HCT116 (cell line): ENCODE data around the gene OSER1. TPM values are rescaled to one million over a fixed set of nuclear protein-coding genes. Genes with fewer than 3 reads are reported as not detected.

Experiments
- ATAC-seq: fragments of 200-7000 bp; cut with Tn5 transposase; 2 replicates; pipeline ENCODE4 v1.9.1; 2020; ENCODE audit warnings: mild to moderate bottlenecking, moderate library complexity
- BruUV-seq: library from RNA; stranded (reverse); fragments of 400-500 nt; replicated peaks from 2 replicates; lab custom pipeline; 2021; lab: Mats Ljungman, UMichigan
- CTCF ChIA-PET: fragments of 300-600 bp; sonication (Branson Sonifier 250); formaldehyde crosslinking; loops from one replicate; lab custom pipeline; 2021; ENCODE audit warnings: antibody characterized with exemption; lab: Charles Lee
- POLR2A ChIA-PET: fragments of 300-600, 350-600 bp; sonication (Branson Sonifier 250); formaldehyde crosslinking; loops from one replicate; lab custom pipeline; 2021; ENCODE audit warnings: antibody characterized with exemption; lab: Charles Lee
- RAD21 ChIA-PET, 2 experiments: fragments of 300-600 bp; sonication (Branson Sonifier 250); formaldehyde crosslinking; loops; one replicate each; lab custom pipeline; 2023; ENCODE audit warnings: low total read pairs in 2 of 2; ENCODE audit not compliant: uncharacterized antibody in 2 of 2, unreplicated experiment in 2 of 2, low non-redundant PET in 1 of 2; lab: Charles Lee
- DNase-seq: peaks from one replicate; pipeline ENCODE4 v3.0.0-alpha.2; 2010; ENCODE audit warnings: low read depth, low spot score
- H2AFZ ChIP-seq: fragments of 200-600 bp; shearing (Covaris generic), sonication (generic); 2 replicates; pipeline ENCODE4 v1.6.1; 2017; ENCODE audit warnings: low read depth, mixed run types, mixed read lengths, antibody characterized with exemption, low read length; ENCODE audit not compliant: poor library complexity, severe bottlenecking
- H3K27ac ChIP-seq: 2 replicates; pipeline ENCODE4 v1.5.1; 2012; ENCODE audit warnings: low read depth, low read length
- H3K27me3 ChIP-seq: fragments of 200-600 bp; sonication (generic); 2 replicates; pipeline ENCODE4 v1.6.1; 2016; ENCODE audit warnings: mixed run types, low read length, mixed read lengths; ENCODE audit not compliant: insufficient read depth
- H3K36me3 ChIP-seq, 2 experiments: fragments of 200-500 bp in 1 of 2; fragments of 200-600 bp in 1 of 2; sonication (Bioruptor generic) in 1 of 2; sonication (generic) in 1 of 2; 2 replicates each; pipeline versions ENCODE4 v1.5.1 to v1.6.1; 2014 to 2016; ENCODE audit warnings: low read length in 2 of 2, inconsistent platforms in 1 of 2, mixed read lengths in 1 of 2, mixed run types in 1 of 2; ENCODE audit not compliant: insufficient read depth in 2 of 2, control insufficient read depth in 1 of 2
- H3K4me1 ChIP-seq, 2 experiments: fragments of 200-600 bp in 1 of 2; sonication (generic) in 1 of 2; 2 replicates each; pipeline versions ENCODE4 v1.5.1 to v1.6.1; 2012 to 2017; ENCODE audit warnings: low read length in 2 of 2, inconsistent platforms in 1 of 2, mild to moderate bottlenecking in 1 of 2, mixed read lengths in 1 of 2, mixed run types in 1 of 2, moderate library complexity in 1 of 2; ENCODE audit not compliant: insufficient read depth in 2 of 2, control insufficient read depth in 1 of 2
- H3K4me2 ChIP-seq: fragments of 200-600 bp; sonication (generic); 2 replicates; pipeline ENCODE4 v1.6.1; 2017; ENCODE audit warnings: mixed run types, low read length, mixed read lengths
- H3K4me3 ChIP-seq, 2 experiments: fragments of 200-600 bp in 1 of 2; sonication (generic) in 1 of 2; replicated peaks in 1 of 2; 2 replicates each; pipeline ENCODE4 v1.5.1; 2011 to 2016; ENCODE audit warnings: low read length in 2 of 2, control low read depth in 1 of 2, low read depth in 1 of 2, mild to moderate bottlenecking in 1 of 2, mixed read lengths in 1 of 2, mixed run types in 1 of 2
- H3K79me2 ChIP-seq: fragments of 200-600 bp; sonication (generic); 2 replicates; pipeline ENCODE4 v1.6.1; 2017; ENCODE audit warnings: mild to moderate bottlenecking, mixed run types, low read length, moderate library complexity, mixed read lengths; ENCODE audit not compliant: insufficient read depth
- H3K9ac ChIP-seq: fragments of 200-600 bp; sonication (generic); 2 replicates; pipeline ENCODE4 v1.6.1; 2016; ENCODE audit warnings: low read length, mixed read lengths
- H3K9me2 ChIP-seq: fragments of 200-600 bp; sonication (generic), shearing (Covaris generic); 2 replicates; pipeline ENCODE4 v1.6.1; 2017; ENCODE audit warnings: mixed run types, mild to moderate bottlenecking, moderate library complexity; ENCODE audit not compliant: insufficient read depth
- H3K9me3 ChIP-seq, 2 experiments: fragments of 200-500 bp in 1 of 2; fragments of 200-600 bp in 1 of 2; sonication (Bioruptor generic) in 1 of 2; sonication (generic) in 1 of 2; 2 replicates each; pipeline ENCODE4 v1.6.1; 2014 to 2017; ENCODE audit warnings: low read length in 2 of 2, mixed read lengths in 2 of 2, inconsistent platforms in 1 of 2, low read depth in 1 of 2, mild to moderate bottlenecking in 1 of 2, mixed run types in 1 of 2, moderate library complexity in 1 of 2; ENCODE audit not compliant: control insufficient read depth in 1 of 2, insufficient read depth in 1 of 2
- H4K20me1 ChIP-seq: fragments of 200-600 bp; sonication (generic), shearing (Covaris generic); 2 replicates; pipeline ENCODE4 v1.6.1; 2017; ENCODE audit warnings: mixed run types, mild to moderate bottlenecking, moderate library complexity; ENCODE audit not compliant: insufficient read depth
- CTCF ChIP-seq, 3 experiments: fragments of 200-600 bp in 1 of 3; sonication (generic) in 1 of 3; IDR thresholded peaks in 2 of 3; conservative IDR thresholded peaks in 1 of 3; 2 replicates each; pipeline ENCODE4 v1.5.1; 2012 to 2017; ENCODE audit warnings: low read depth in 2 of 3, low read length in 2 of 3, antibody characterized with exemption in 1 of 3, borderline replicate concordance in 1 of 3, control low read depth in 1 of 3, mild to moderate bottlenecking in 1 of 3, mixed read lengths in 1 of 3, mixed run types in 1 of 3, moderate library complexity in 1 of 3; ENCODE audit not compliant: insufficient read depth in 1 of 3
- EZH2 ChIP-seq: fragments of 200-600 bp; sonication (generic); IDR thresholded peaks from 2 replicates; pipeline ENCODE4 v1.6.1; 2017; ENCODE audit warnings: antibody characterized with exemption, mixed run types
- EZH2phosphoT487 ChIP-seq: fragments of 200-600 bp; IDR thresholded peaks from 2 replicates; pipeline ENCODE4 v1.6.1; 2018; ENCODE audit warnings: antibody characterized with exemption, borderline replicate concordance
- FOSL1 ChIP-seq: IDR thresholded peaks from 2 replicates; pipeline ENCODE4 v1.6.1; 2012; ENCODE audit warnings: low read depth
- JUND ChIP-seq: IDR thresholded peaks from 2 replicates; pipeline ENCODE4 v1.6.1; 2012
- POLR2AphosphoS5 ChIP-seq: IDR thresholded peaks from 2 replicates; pipeline ENCODE4 v1.6.1; 2011; ENCODE audit warnings: mild to moderate bottlenecking, low read depth, low read length, moderate library complexity
- REST ChIP-seq: IDR thresholded peaks from 2 replicates; pipeline ENCODE4 v1.6.1; 2012; ENCODE audit warnings: low read depth
- SP1 ChIP-seq: IDR thresholded peaks from 2 replicates; pipeline ENCODE4 v1.6.1; 2012; ENCODE audit warnings: low read depth
- TCF7L2 ChIP-seq: IDR thresholded peaks from 2 replicates; pipeline ENCODE4 v1.7.0; 2011; ENCODE audit warnings: borderline replicate concordance, inconsistent platforms; ENCODE audit not compliant: insufficient read depth, insufficient read length; ENCODE audit errors: extremely low read depth
- YY1 ChIP-seq: IDR thresholded peaks from 2 replicates; pipeline ENCODE4 v1.6.1; 2011; ENCODE audit warnings: low read length, low read depth, moderate library complexity, mild to moderate bottlenecking; ENCODE audit not compliant: insufficient replicate concordance; ENCODE audit errors: extremely low read depth
- ZFX ChIP-seq: fragments of 450-650 bp; IDR thresholded peaks from 2 replicates; pipeline ENCODE4 v1.6.1; 2017
- ZNF274 ChIP-seq: fragments of 200-500 bp; sonication (Bioruptor generic); IDR thresholded peaks from 2 replicates; pipeline ENCODE4 v1.6.1; 2014; ENCODE audit warnings: mild to moderate bottlenecking, low read depth, low read length, inconsistent platforms
- intact Hi-C: fragments of 100-400 bp; cut with micrococcal nuclease; formaldehyde crosslinking; loops from 2 replicates; pipeline ENCODE4 v1.10.0; 2022
- total RNA-seq: library from RNA; stranded (reverse); gene quantifications from one replicate; pipeline ENCODE4 v1.2.1, GENCODE V29; 2021; ENCODE audit not compliant: unreplicated experiment

Gene OSER1
- total RNA-seq, 1 experiment from 2014 or later, result 28.4 TPM

- no peaks in the 10 kb centered on the region for H3K9me2 ChIP-seq
- no peak overlapping the region for H3K27ac ChIP-seq
- no TSS peak for BruUV-seq
- H3K27me3 ChIP-seq, result no peaks in the 10 kb centered on the region
- no peaks in the 10 kb centered on the region for H3K9me3 ChIP-seq
- peaks cover 50% of the 10 kb centered on the region for H3K79me2 ChIP-seq
- ATAC-seq (no peak), DNase-seq (no peak)
- no peak overlapping the region for H3K9ac ChIP-seq
- RAD21 ChIA-PET, result no interaction called here
- TF ChIP-seq REST (no peak), ZFX (no peak)
- TF ChIP-seq, all 23 proteins: peak for 0
- ChIA-PET CTCF (no interaction called here), POLR2A (no interaction called here)
- H2AFZ ChIP-seq, result no peak overlapping the region
- H3K4me2 ChIP-seq, result no peak overlapping the region
- H3K36me3 ChIP-seq, result peaks cover 39 to 44% of the 10 kb centered on the region in 2 experiments
- H3K4me1 ChIP-seq, result peaks cover 20 to 21% of the 10 kb centered on the region in 2 experiments
- intact Hi-C loops, result loop anchor here (10.0 kb wide), 1 partner anchor 665 kb away; no protein-coding TSS in a partner anchor
- H3K4me3 ChIP-seq, result no peak overlapping the region
- no peaks in the 10 kb centered on the region for H4K20me1 ChIP-seq
Observed at GRCh38 chr20:44199877-44200276, 10.7 kb downstream of the OSER1 start.

GRCh38 chr20:44198872-44199271 is 11.7 kb downstream of the OSER1 start:
- Histone ChIP-seq H3K27ac (no peak overlapping the region), H3K9ac (no peak overlapping the region), H3K4me2 (no peak overlapping the region), H3K9me3 (no peaks in the 10 kb centered on the region), H2AFZ (no peak overlapping the region), H3K4me1 (peaks cover 13 to 14% of the 10 kb centered on the region in 2 experiments), H3K27me3 (no peaks in the 10 kb centered on the region), H3K9me2 (no peaks in the 10 kb centered on the region), H3K79me2 (peaks cover 47% of the 10 kb centered on the region), H4K20me1 (no peaks in the 10 kb centered on the region), H3K36me3 (peaks cover 39 to 44% of the 10 kb centered on the region in 2 experiments), H3K4me3 (no peak overlapping the region)
- RAD21 ChIA-PET, result no interaction called here
- CTCF ChIA-PET, result interaction anchor here (1.1 kb wide), 1 partner anchor 9 kb away, joined by 3 read pairs; no protein-coding TSS in a partner anchor
- BruUV-seq, result no TSS peak
- DNase-seq (no peak), ATAC-seq (no peak)
- intact Hi-C loops, result loop anchor here (10.0 kb wide), 1 partner anchor 664 kb away; no protein-coding TSS in a partner anchor
- POLR2A ChIA-PET, result no interaction called here
- TF ChIP-seq CTCF (IDR thresholded peaks at IDR 0.05 in 2 of 3, conservative IDR thresholded peaks at IDR 0.05 in 1 of 3; ENCODE audit: borderline replicate concordance in 1 of 3, insufficient read depth in 1 of 3, low read depth in 2 of 3, low read length in 2 of 3), result no peak
- TF ChIP-seq EZH2, result no peak
- no peak for TF ChIP-seq JUND
- no peak for TF ChIP-seq EZH2phosphoT487
- TF ChIP-seq YY1, result no peak
- TF ChIP-seq POLR2AphosphoS5, result no peak
- TF ChIP-seq SP1, result no peak
- no peak for TF ChIP-seq ZNF274
- TF ChIP-seq FOSL1, result no peak
- no peak for TF ChIP-seq TCF7L2
